GM15510 (cell line): ENCODE results near the gene HTRA3.

Source experiments
- POLR2A ChIP-seq: IDR thresholded peaks from 3 replicates; pipeline ENCODE4 v1.6.1; 2011; ENCODE audit warnings: borderline replicate concordance; ENCODE audit not compliant: insufficient read length; ENCODE audit errors: extremely low read depth

Gene HTRA3

GRCh38 chr4:8284391-8284790 lies 14.8 kb downstream of the HTRA3 start:
- TF ChIP-seq POLR2A: no peak

- TF ChIP-seq POLR2A: no peak
These were observed 15.8 kb downstream of the HTRA3 start for GRCh38 chr4:8285143-8285975.

GRCh38 chr4:8285976-8286718 lies 16.6 kb downstream of the HTRA3 start:
- TF ChIP-seq POLR2A: no peak

GRCh38 chr4:8286719-8287342 lies 17.3 kb downstream of the HTRA3 start:
- TF ChIP-seq POLR2A: no peak

- TF ChIP-seq POLR2A: no peak
These were observed 18.1 kb downstream of the HTRA3 start for GRCh38 chr4:8287343-8288280.

GRCh38 chr4:8289151-8289750 lies 19.7 kb downstream of the HTRA3 start:
- TF ChIP-seq POLR2A: no peak

GRCh38 chr4:8289956-8290700 lies 20.6 kb downstream of the HTRA3 start:
- no peak for TF ChIP-seq POLR2A

- TF ChIP-seq POLR2A: no peak
These were observed 21.1 kb downstream of the HTRA3 start for GRCh38 chr4:8290701-8290970.

- no peak for TF ChIP-seq POLR2A
These were observed 21.6 kb downstream of the HTRA3 start for GRCh38 chr4:8291036-8291682.

GRCh38 chr4:8291701-8292477 lies 22.3 kb downstream of the HTRA3 start:
- TF ChIP-seq POLR2A: no peak

GRCh38 chr4:8292478-8293107 lies 23.0 kb downstream of the HTRA3 start:
- no peak for TF ChIP-seq POLR2A
